Adrenal gland (tissue), 12 donors: ENCODE measurements around the gene EVA1C. TPM values are rescaled to one million over a fixed set of nuclear protein-coding genes. Genes with fewer than 3 reads are reported as not detected.

Experiments
- DNase-seq, 7 donors: peaks; one replicate each; pipeline ENCODE4 v3.0.0-alpha.2; 2019 to 2020
- H3K27ac ChIP-seq, 5 donors: fragments of 200-600 bp; sonication (generic) in 4 of 5; 1 replicate in 3 of 5; 2 replicates in 2 of 5; pipeline versions ENCODE4 v1.5.1 to v1.8.0; 2016 to 2020; ENCODE audit warnings: mild to moderate bottlenecking in 1 of 5
- H3K27me3 ChIP-seq: fragments of 200-600 bp; 2 replicates; pipeline ENCODE4 v1.8.0; 2021
- H3K36me3 ChIP-seq, 2 donors: fragments of 200-600 bp; replicated peaks in 1 of 2; 1 replicate in 1 of 2; 2 replicates in 1 of 2; pipeline versions ENCODE4 v1.5.1 to v1.8.0; 2018 to 2022
- H3K4me1 ChIP-seq, 2 donors: fragments of 200-600 bp; replicated peaks in 1 of 2; 1 replicate in 1 of 2; 2 replicates in 1 of 2; pipeline versions ENCODE4 v1.5.1 to v1.8.0; 2018 to 2021
- H3K4me3 ChIP-seq, 4 donors: fragments of 200-600 bp; sonication (generic) in 3 of 4; one replicate each; pipeline ENCODE4 v1.5.1; 2016 to 2018
- H3K9me3 ChIP-seq, 3 donors: fragments of 200-600 bp; sonication (generic) in 1 of 3; replicated peaks in 1 of 3; 1 replicate in 2 of 3; 2 replicates in 1 of 3; pipeline versions ENCODE4 v1.5.1 to v1.8.0; 2016 to 2021
- CTCF ChIP-seq, 6 experiments: fragments of 450-650 bp in 4 of 6; fragments of 200-600 bp in 2 of 6; sonication (generic) in 1 of 6; IDR thresholded peaks; 1 replicate in 5 of 6; 2 replicates in 1 of 6; pipeline versions ENCODE4 v1.5.1 to v1.8.0; 2016 to 2021; ENCODE audit warnings: antibody characterized with exemption in 6 of 6, mild to moderate bottlenecking in 2 of 6, moderate library complexity in 1 of 6
- POLR2A ChIP-seq, 2 donors: fragments of 450-650 bp; IDR thresholded peaks; one replicate each; pipeline ENCODE4 v1.6.1; 2017; ENCODE audit warnings: antibody characterized with exemption in 2 of 2, mild to moderate bottlenecking in 2 of 2, moderate library complexity in 1 of 2
- WGBS, 4 donors: extraction: QIAGEN DNeasy Blood & Tissue Kit in 2 of 4; methylation state at CpG; one replicate each; pipeline versions ENCODE4 v1.1.5 to v1.1.7; 2013 to 2017; 5-methylcytosine and 5-hydroxymethylcytosine counted together
- intact Hi-C, 2 donors: fragments of 100-400 bp; cut with DNase I; formaldehyde crosslinking; loops; one replicate each; pipeline versions ENCODE4 v1.14.1 to v1.15.0; 2022 to 2023
- polyA plus RNA-seq, 3 donors: library from polyadenylated mRNA; stranded (reverse); fragments of 200-250 nt in 2 of 3; fragments of 350-450 nt in 1 of 3; fragmentation: Illumina TruSeq in 1 of 3; extraction: RNeasy Lipid Tissue Mini Kit (QIAGEN cat#74804) in 1 of 3; gene quantifications; one replicate each; pipeline ENCODE4 v1.2.3, GENCODE V29; 2013 to 2014
- total RNA-seq, 9 donors: library from RNA; depleted of rRNA in 4 of 9; stranded (reverse); fragments of >200 nt in 4 of 9; fragments of 120-200 nt in 1 of 9; fragmentation: NEBNext Ultra II Directional in 1 of 9; extraction: Animal tissue kit (Norgen Biotek cat#: 25700) in 1 of 9; gene quantifications; one replicate each; pipeline versions ENCODE4 v1.1.0 to v1.2.4, GENCODE V29; 2013 to 2023
- donor health status: healthy with polysubstance abuse.
- donor health status: Bipolar disorder and iron deficiency.
- donor health status: DM: yes; HTN: yes; CAD: no.
- donor health status: DM: no; HTN: no; CAD: no.
- donor health status: DM: no; HTN: no; CAD: no.
- donor health status: DM: yes; HTN: yes; CAD: no.

The EVA1C gene
- total and polyA plus RNA-seq, 12 donors = 0.94 to 33.2 (median 12.1) TPM

DNA sequence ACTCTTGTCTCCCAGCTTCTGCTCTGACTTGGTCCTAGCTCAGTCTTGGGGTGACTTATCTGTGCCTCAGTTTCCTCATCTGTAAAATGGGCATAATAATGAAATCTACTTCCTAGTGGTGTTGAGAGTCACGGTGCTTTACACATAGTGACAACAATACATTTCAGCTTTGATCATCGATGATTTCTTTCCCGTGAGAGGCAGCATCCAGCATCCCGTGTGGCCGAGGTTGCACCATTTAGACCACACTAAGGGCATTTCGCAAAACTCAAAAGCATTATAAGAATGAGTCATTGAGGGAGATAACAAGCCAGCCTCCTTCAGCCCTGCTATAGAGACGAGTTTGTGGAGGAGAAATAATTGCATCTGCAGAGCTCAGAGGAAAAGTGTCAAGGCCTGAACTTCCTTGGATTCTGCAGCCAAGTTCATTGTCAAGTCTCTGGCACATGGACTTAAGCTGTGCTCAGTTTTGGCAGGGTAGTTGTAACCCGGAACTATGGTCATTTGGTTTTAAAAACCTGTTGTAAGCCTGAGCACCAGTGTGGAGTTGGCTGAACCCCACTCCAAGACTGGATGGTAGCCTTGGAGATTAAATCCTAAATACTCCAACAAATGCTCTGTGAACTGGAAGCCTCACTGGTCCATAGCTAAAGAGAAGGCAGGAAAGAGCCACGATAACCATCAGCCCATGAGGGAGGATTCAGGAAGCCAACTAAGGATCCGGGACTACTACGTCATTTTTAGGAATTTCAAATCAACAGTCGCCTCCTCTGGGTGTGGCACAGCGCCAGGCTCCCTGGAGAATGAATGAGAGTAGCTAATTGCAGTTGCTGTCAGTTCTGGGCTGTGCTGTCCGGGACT is 108.6 kb downstream of the EVA1C start:
- H3K27me3 ChIP-seq = no peaks in the 10 kb centered on the region
- peak; percentile 48 to 91 (median 73) for DNase-seq
- H3K4me1 ChIP-seq = peaks cover 0 to 16% of the 10 kb centered on the region in 2 donors
- intact Hi-C loops = no loop called here
- 47 to 60% (median 50%) methylated on average over 13 to 14 of the region's 14 CpGs for WGBS, 4 donors
- peak overlapping the region in 3 of 5 donors; percentile 26 to 87 (median 58) for H3K27ac ChIP-seq
- no peak overlapping the region for H3K4me3 ChIP-seq
- no peaks in the 10 kb centered on the region for H3K9me3 ChIP-seq
- TF ChIP-seq POLR2A (IDR thresholded peaks at IDR 0.05) = no peak
- TF ChIP-seq CTCF (IDR thresholded peaks at IDR 0.05) = no peak
- no peaks in the 10 kb centered on the region for H3K36me3 ChIP-seq

DNA sequence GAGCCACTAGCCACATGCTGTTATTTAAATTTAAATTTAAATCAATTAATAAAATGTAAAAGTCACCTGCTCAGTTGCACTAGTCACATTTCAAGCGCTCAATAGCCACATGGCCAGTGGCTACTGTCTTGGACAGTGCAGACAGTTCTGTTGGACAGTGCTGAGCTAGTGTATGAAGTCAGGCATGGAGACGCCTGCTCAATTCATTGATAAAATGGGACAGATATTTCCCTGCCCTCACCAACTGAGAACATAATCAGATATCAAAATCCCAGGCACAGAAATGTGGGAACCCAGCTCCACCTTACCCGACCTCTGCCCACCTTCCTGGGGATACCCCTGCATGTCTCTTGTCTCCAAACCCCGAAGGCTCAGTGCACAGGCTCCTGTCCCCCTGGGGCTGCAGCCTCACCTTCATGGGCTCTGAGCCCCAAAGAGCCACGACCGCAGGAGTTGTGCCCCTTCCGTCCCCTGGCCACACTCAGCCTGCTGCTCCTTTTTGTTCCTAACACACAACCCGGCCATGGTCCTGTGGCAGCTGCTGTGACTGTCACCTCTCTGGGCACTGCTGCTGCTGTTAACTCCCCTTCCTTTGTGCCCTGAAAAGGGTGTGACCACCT is 109.3 kb downstream of the EVA1C start:
- H3K4me3 ChIP-seq = no peak overlapping the region
- peak overlapping the region in 2 of 5 donors; percentile 58 to 87 for H3K27ac ChIP-seq
- no peaks in the 10 kb centered on the region for H3K27me3 ChIP-seq
- 80 to 89% (median 85%) methylated on average over 7 to 8 of the region's 8 CpGs for WGBS, 4 donors
- no peaks in the 10 kb centered on the region for H3K36me3 ChIP-seq
- no peak for DNase-seq
- peaks cover 0 to 14% of the 10 kb centered on the region in 2 donors for H3K4me1 ChIP-seq
- no peaks in the 10 kb centered on the region for H3K9me3 ChIP-seq
- intact Hi-C loops = no loop called here
- TF ChIP-seq POLR2A (IDR thresholded peaks at IDR 0.05) (no peak), CTCF (IDR thresholded peaks at IDR 0.05) (no peak)

DNA sequence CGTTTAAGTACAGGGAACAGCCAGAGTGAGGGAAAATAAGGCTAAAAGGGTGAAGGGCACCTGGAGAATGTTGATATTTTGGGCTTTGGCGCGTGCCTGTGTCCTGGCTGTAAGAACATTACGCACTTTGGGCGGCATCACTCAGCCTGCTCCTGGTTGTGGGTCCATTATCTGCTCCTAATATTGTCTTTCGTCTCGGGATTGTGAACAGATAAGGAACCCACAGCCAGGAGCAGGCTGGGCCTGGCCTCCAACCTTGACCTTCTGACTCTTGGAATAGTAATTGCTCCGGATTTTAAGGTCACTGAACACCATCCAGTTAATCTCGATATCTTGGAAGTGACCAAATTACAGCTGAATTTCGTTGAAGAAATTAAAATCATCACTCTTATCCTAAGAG is 111.0 kb downstream of the EVA1C start:
- TF ChIP-seq CTCF (IDR thresholded peaks at IDR 0.05) (no peak), POLR2A (IDR thresholded peaks at IDR 0.05) (no peak)
- peaks cover 0 to 14% of the 10 kb centered on the region in 2 donors for H3K4me1 ChIP-seq
- H3K9me3 ChIP-seq = no peaks in the 10 kb centered on the region
- intact Hi-C loops = no loop called here
- peak overlapping the region in 1 of 5 donors; percentile 21 for H3K27ac ChIP-seq
- no peaks in the 10 kb centered on the region for H3K36me3 ChIP-seq
- WGBS, 4 donors = 58 to 69% (median 64%) methylated on average over 10 of the region's 10 CpGs
- H3K27me3 ChIP-seq = no peaks in the 10 kb centered on the region
- DNase-seq = no peak
- no peak overlapping the region for H3K4me3 ChIP-seq

GRCh38 chr21:32523988-32524719 is 111.6 kb downstream of the EVA1C start:
- Histone ChIP-seq H3K9me3 (no peaks in the 10 kb centered on the region), H3K36me3 (no peaks in the 10 kb centered on the region), H3K27ac (peak overlapping the region in 1 of 5 donors; percentile 61), H3K4me3 (no peak overlapping the region), H3K4me1 (peaks cover 0 to 14% of the 10 kb centered on the region in 2 donors), H3K27me3 (no peaks in the 10 kb centered on the region)
- TF ChIP-seq CTCF (IDR thresholded peaks at IDR 0.05) (no peak), POLR2A (IDR thresholded peaks at IDR 0.05) (no peak)
- peak in 2 of 7 donors; percentile 24 to 48 for DNase-seq
- intact Hi-C loops = no loop called here
- 64 to 73% (median 70%) methylated on average over 8 of the region's 8 CpGs for WGBS, 4 donors
